Loucy (cell line): Measurements from ENCODE around the gene FAM13A.

Source experiments
- CTCF ChIP-seq: fragments of 200-600 bp; sonication (generic); conservative IDR thresholded peaks from 2 replicates; pipeline ENCODE4 v1.5.1; 2014; ENCODE audit warnings: mild to moderate bottlenecking, antibody characterized with exemption, low read length
- EZH2phosphoT487 ChIP-seq: fragments of 200-600 bp; IDR thresholded peaks from 2 replicates; pipeline ENCODE4 v1.6.1; 2018; ENCODE audit warnings: antibody characterized with exemption, mild to moderate bottlenecking, moderate library complexity, borderline replicate concordance

DNA sequence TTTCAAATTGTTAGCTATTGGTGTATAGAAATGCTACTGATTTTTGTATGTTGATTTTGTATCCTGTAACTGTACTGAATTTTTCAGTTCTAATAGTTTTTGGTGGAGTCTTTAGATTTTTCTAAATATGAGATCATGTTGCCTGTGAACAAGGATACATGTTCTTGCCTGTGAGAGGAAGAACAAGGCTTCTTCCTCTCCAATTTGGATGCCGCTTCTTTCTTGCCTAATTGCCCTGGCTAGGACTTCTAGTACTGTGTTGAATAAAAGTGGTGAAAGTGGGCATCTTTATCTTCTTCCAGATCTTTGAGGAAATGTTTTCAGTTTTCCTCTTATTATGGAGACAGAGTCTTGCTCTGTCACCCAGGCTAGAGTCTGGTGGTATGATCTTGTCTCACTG is 343.2 kb downstream of the FAM13A start:
- no peak for TF ChIP-seq EZH2phosphoT487
- no peak for TF ChIP-seq CTCF
